DMS 273 treated with DMSO at 0.1 percent for 48 hours (cell line): ENCODE results near the gene EFEMP2.
A peak's percentile ranks its signal among the peaks of the same experiment; 100 is the strongest.
"Not testable (repeated sequence)": the region's sequence is repeated elsewhere in the genome, so short reads cannot be mapped to it uniquely, and the experiment has no call there.

Experiments
- DNase-seq: peaks from one replicate; lab custom pipeline; 2025; lab: John Stamatoyannopoulos, UW

Gene EFEMP2

DNA sequence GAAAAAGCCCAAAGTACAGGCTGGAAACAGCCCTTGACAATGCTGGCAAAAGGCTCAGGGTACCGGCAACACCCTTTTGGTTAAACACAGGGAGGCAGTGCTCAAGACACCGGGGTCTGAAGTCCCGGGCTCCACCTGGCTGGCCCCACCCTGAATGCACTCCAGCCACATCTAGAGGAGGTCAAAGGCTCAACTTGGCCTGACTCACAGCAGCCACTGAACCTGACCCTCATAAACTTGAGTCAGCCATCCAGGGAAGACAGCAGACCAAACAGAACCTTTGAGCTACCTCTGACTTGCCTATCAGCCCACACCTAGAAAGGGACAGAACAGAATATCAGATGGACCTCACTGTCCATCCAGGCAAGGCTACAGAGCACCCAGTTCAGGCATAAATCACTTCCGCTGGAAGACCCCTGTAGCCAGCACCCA, 18.4 kb downstream of the EFEMP2 start:
- no peak for DNase-seq

DNA sequence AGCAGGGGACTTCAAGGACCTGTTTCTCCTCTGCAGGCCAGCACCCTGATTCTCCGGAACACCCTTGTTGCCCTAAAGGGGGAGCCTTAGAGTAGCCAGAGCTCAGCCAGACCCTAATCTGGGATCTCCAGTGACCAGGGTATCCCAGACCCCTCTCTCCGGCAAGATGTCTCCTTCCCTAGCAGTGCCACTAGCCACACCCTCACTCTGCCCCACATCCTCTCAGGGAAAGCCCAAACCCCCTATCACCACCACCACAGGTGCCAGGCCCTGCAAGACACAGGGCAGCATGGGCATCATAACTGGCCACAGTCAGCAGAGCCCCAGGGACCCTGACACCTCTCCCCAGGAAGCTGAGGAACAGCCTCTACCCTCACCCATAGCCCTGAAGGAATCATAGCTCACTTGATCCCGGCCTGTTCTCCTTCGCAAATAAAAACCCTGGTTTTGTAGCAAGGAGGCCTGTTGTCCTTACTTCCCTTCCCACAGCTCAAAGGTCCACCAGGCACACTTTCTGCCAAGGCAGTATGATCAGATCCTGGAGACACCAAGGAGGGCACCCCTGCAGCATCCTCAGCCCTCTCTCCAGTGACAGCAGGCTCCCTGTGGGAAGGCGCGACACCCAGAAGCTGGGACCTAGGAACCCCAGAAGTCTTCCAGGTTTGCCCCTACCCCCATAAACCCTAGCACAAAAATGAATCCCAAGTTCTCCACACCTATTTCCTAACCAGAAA, 19.2 kb downstream of the EFEMP2 start:
- DNase-seq, result no peak

DNA sequence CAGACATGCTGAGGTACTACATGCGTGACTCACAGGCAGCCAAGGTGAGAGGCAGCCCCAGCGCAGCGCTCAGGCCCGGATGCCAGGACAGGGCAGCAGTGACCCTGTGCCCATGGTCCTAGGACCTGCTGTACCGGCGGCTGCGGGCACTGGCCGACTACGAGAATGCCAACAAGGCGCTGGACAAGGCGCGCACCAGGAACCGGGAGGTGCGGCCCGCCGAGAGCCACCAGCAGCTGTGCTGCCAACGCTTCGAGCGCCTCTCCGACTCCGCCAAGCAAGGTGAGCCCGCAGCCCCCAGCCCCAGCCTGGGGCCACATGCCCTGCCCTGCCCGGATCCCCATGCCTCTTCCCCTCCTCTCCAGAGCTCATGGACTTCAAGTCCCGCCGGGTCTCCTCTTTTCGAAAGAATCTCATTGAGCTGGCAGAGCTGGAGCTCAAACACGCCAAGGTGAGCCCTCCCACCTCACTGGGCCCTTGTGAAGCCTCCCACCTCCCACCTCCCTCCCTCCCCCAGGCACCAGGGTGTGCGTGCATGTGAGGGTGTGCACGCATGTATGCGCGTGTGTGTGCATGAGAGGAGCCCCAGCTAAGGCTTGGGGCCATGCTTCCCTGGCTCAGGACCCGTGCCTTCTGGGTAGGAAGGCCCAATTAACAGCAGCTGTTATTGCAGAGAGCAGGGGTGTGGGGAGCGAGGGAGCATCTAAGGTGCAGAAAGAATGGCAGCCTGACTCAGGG, 19.9 kb downstream of the EFEMP2 start:
- DNase-seq, result no peak

DNA sequence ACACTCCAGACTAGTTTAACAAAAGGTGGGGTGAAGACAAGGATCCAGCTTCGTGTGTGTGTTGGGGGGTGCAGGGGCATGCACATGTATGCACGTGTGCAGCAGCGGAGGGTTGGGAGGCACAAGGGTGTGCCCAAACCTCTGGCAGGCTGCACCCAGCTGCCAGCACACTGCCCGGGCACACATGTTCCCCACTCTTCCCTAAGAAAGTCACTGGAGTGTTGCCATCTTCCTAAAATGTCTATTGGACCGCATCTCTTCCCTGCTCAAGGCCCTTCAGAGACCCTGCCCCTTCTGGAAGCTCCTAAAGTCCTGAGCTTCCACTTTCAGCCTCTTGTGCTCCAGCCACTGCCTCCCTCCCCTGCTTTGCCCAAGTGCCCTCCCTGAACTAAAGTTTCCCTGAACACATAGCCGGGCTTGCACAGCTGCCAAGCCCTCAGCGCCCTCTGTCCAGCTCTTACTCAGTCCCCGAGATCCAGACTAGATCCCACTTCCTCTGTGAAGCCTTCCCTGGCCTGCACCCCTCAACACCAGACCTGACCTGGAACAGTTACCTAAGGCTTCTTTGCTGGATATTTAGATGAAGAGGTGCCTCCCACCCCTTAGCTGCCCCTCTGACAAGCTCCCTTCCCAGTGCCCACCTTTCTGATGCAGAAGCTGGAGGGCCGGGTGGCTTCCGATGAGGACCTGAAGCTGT, 20.6 kb downstream of the EFEMP2 start:
- no peak for DNase-seq

DNA sequence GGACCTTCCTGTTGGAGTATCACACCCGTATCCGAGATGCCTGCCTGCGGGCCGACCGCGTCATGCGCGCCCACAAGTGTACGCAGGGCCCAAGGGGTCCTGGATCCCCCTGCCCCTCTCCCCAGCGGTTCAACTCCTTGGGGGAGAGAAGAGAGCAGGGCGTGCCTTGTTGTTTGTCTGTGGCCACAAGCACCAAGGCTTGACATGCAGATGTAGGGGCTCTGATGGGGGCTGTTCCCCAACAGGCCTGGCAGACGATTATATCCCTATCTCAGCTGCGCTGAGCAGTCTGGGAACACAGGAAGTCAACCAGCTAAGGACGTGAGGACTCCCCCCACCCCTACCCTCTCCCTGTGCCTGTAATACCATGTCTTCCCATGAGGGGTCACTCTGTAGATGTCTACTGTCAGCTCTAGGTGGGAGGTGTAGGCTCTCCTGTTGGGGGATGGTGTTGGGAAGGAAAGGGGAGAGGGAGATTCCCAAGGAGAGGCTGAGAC, 21.5 kb downstream of the EFEMP2 start:
- no peak for DNase-seq

DNA sequence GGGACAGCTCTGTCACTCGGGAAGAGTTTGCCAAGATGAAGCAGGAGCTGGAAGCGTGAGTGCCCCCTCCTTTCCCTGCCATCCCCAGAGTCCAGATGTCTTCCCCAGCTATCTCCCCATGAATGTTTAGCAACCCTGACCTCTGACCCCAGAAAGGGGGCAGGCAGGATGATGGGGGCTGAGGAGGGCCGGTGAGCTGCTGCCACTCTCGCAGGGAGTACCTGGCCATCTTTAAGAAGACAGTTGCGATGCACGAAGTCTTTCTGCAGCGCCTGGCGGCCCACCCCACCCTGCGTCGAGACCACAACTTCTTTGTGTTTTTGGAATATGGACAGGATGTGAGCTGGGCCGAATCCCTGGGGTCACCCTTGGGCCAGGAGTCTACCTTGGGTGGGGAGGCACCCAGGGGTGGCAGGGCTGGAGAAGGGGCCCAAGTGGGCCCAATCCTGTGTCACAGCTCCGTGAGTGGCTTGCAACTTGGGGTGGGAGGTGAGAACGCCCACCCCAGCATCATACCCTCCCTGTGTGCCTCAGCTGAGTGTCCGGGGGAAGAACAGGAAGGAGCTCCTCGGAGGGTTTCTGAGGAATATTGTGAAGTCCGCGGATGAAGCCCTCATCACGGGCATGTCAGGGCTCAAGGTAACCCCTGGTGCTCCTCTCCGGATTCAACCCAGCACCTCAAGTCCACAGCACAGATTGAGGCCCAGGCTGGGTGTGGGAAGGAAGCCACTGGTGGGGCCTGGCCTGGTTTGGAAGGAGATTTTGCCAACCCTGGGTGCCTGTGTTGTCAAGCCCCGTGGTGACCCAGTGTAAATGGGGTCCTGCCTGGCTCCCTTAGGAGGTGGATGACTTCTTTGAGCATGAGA, 22.1 kb downstream of the EFEMP2 start:
- no peak for DNase-seq

DNA sequence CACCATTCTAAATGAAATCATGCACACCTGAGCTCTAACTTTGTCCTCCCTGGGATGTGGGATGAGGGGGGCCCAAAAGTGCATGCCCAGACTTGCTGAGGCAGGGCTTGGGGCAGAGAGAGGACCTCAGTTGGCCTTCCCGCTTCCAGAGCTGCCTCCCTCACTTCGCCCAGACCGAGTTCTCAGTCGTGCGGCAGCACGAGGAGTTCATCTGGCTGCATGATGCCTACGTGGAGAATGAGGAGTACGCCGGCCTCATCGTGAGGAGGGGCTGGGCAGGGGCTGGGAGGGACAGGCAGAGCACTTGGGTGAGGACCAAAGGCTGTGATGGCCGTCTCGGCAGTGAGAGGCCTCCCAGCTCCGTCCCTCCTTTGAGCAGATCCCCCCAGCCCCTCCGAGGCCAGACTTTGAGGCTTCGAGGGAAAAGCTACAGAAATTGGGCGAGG, 22.8 kb downstream of the EFEMP2 start:
- no peak for DNase-seq

DNA sequence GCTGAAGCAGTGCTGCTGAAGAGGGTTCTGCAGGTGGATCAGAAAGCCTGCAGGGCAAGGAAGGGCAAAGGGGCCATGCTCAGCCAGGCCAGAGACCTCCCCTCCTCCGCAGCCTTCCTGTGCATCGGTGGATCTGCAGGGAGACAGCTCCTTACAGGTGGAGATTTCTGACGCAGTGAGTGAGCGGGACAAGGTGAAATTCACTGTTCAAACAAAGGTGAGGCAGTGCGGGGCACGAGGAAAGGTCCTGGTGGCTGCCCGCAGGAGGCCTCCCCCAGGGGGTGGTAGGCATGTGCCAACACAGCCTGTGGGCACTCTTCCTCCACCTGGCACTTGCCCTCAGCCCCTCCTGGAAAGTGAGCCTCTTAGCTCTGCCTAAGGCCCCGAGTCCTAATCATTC, 23.2 kb downstream of the EFEMP2 start:
- no peak for DNase-seq

DNA sequence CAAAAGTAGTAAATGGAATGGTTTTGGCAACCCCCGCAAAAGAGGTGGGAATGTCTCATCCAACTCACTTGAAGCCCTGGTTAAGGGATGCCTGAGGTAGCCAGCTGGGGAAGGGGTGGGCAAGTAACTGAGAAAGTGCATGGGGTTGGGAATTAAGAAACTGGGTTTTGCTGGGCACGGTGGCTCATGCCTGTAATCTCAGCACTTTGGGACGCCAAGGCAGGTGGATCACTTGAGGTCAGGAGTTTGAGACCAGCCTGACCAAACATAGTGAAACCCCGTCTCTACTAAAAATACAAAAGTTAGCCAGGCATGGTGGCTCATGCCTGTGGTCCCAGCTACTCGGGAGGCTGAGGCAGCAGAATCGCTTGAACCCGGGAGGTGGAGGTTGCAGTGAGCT, 23.9 kb downstream of the EFEMP2 start:
- not testable (repeated sequence) for DNase-seq

DNA sequence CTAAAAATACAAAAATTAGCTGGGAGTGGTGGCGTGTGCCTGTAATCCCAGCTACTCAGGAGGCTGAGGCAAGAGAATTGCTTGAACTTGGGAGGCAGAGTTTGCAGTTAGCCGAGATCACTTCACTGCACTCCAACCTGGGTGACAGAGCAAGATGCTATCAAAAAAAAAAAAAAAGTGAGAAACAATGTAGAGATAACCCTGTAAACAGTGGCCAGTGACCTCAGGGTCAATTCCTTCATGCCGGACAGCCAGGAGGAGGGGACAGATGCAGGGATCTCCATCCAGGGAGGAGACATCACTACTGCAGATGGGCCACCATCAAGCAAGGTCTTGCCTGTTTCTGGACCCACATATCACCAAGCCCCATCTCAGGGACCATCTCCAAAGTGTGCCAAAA, 24.9 kb downstream of the EFEMP2 start:
- DNase-seq, result no peak

DNA sequence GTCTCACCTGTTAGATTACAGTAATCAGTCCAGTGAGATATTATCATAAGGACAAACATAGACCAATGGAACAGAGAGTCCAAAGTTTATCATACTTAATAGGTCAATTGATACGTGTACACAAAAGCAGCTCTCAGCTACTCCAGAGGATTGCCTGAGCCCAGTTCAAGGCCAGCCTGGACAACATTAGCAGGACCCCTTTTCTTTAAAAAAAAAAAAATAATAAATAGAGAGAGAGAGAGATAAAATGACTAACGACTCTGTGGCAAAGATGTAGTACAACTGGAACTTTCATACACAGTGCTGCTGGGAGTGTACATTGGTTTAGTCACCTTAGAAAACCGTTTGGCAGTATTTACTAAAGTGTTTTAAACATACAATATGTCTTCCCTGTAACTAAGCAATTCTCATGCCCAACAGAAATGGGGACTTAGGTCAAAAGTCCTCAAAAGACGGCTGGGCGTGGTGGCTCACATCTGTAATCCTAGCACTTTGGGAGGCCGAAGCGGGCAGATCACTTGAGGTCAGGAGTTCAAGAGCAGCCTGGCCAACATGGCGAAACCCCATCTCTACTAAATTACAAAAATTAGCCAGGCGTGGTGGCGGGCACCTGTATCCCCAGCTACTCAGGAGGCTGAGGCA, 28.2 kb downstream of the EFEMP2 start:
- DNase-seq, result no peak

DNA sequence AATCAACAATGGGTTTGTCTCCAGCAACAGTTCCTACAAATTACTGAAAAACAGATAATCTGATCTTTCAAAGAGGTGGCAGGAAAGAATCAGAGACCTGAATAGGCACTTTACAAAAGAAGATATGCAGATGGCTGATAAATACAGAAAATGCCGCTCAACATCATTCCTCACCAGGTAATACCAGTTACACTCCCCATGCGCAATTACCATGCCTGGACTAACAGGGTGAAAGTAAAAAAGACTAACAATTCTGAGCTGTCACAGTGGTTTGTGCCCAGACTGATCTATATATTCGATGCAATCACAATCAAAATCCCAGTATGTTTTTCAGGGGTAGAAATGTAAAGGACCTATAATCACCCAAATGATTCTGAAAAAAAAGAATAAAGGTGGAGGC, 28.8 kb downstream of the EFEMP2 start:
- DNase-seq, result no peak

DNA sequence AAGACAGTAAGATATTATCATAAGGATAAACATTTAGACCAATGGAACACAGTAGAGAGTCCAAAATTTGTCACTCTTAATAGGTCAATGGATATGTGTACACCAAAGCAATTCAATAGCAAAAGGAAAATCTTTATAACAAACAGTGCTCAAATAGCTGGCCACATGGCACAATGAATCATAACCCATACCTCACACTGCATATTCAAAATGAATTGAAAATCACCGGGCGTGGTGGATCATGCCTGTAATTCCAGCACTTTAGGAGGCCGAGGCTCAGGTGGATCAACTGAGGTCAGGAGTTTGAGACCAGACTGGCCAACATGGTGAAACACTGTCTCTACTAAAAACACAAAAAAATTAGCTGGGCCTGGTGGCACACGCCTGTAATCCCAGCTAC, 30.5 kb downstream of the EFEMP2 start:
- no peak for DNase-seq

DNA sequence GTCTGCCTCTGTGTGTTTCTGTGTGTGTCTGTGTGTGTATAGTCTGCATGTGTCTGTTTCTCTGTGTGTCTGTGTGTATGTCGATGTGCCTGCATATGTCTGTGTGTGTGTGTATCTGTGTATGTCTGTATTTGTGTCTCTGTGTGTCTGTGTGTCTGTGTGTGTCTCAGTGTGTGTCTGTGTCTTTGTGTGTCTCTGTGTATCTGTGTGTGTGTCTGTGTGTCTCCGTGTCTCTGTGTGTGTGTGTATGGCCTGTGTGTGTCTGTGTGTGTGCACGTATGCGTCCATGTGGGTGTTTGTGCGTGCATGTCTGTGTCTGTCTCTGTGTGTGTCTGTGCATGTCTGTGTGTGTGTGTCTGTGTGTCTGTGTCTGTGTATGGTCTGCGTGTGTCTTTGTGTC, 38.4 kb downstream of the EFEMP2 start:
- DNase-seq, result no peak

DNA sequence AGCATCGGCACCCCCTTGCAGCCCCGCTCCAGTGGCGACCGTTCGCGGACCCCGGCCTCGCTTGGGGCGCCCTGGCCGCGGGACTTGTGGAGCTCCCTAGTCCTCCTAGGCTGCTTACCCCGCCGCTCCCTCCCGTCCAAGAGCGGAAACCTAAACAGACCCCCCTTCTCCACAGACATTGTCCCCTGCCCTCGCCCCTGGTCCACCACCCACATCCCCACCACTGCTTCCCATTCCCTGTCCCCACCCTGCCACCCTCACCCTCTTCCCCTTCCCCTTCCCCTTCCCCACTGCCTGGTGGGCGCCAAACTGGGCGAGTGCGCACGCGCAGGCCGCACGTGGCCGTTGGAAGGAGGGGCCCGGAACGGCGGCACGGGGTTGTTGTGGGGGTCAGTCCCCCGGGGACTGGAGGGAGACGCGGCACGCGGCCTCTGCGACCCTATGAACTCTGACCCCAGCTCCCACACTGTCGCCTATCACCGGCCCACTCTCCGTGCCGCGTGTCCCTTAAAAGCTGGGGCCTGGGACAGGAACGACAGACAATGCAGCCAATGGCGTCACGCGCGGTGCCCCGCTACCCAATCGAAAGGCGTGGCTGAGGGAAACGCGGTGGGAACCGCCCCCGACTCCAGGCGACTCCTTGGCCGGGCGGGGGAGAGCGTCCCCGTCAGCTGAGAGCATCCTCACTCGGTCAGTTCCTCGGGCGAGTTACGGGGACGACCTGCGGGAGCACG, 39.1 kb downstream of the EFEMP2 start, which contains the start of gene SNX32:
Gene SNX32 (plus strand): TSS at position 667 of the 734 bp plus-strand sequence. CDS start 103 bp downstream, outside the sequence.
- peak; percentile 27 for DNase-seq

DNA sequence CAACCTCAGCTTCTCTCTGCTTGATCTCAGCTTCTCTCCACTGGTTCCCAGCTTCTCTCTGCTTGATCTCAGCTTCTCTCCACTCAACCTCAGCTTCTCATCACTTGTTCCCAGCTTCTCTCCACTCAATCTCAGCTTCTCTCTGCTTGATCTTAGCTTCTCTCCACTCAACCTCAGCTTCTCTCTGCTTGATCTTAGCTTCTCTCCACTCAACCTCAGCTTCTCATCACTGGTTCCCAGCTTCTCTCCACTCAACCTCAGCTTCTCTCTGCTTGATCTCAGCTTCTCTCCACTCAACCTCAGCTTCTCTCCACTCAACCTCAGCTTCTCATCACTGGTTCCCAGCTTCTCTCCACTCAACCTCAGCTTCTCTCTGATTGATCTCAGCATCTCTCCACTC, 40.4 kb downstream of the EFEMP2 start:
- DNase-seq, result not testable (repeated sequence)

DNA sequence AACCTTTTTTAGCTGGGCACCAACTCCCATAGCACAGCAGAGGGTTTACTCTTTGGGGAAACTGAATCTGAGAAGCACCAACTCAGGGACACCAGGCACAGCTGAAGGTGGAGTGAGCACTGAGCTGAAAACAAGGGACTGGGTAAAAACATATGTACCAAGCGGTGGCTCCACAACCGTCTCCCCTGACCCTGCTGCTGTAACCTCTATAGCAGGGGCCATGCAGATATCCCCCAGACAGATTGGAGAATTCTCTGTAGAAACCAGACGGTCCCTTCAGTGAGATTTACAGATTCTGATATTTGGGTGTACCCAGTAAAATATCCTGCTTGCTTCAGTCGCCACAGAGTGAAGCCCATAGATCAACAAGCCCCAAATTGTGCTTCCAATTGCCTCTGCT, 43.1 kb downstream of the EFEMP2 start:
- DNase-seq, result no peak

DNA sequence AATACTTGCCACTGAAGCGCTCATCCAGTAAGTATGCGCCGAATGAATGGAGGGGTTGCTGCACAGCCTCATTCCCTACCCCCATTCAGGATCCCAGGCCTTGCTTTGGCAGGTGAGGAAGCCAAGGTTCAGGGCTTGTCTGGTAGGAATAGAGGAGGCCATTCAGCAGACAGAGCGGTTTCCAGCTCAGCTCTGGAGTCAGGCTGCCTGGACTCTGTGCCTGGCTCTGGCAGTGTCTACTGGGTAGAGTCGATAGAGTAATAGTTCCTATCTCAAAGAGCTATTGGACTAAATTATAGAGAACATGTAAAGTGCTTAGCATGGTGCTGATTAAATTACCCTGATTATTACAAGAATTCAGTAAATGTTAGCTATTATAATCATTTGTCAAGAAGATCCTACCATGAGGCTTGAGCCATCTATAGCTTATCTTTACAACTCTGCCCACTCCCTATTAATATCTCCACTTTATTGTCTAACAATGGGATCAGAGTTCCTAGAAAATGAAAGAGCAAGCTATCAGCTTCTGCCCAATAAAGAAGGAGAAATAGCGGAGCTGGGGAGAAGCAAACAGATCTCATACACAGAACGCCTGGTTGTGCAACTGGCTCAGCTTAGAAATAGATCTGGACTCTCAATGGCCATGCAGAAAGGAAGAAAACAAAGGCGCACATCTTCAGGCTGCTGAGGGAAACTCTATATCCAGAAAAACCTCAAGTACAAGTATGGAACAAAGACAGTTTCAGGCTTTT, 45.4 kb downstream of the EFEMP2 start:
- no peak for DNase-seq

DNA sequence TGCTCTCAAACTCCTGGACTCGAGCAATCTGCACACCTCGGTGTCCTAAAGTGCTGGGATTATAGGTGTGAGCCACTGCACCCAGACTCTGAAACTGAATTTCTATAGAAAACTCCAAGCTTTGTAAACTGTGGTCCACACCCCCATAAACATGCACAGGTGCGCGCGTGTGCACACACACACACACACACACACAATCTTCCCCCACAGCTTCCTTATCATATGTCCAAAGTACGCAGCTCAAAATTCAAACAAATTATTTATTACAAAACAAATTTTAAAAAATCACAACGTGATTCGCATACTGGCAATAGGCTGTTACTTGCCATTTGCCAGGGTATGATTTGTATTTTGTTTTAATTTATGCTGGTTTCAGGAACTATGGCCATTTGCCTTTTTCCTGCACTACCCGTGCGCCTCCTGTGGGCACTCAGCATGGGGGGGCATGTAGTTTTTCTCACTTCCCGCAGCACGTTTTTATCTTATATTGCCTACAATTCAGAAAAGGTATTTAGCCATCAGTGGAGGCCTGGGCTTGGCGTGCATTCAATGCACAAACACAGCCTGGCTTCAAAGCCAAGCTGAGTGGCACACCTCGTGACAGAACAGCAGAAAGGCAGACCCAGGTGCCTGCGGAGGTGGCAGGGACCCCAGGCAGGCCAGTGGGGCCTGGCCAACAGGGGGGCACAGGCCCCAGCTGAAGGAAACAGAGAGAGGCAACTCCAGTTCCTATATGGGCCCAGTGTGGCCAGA, 49.6 kb downstream of the EFEMP2 start:
- no peak for DNase-seq
